ENCODE results near the gene NKAIN2.
"Not testable (repeated sequence)": the region's sequence is repeated elsewhere in the genome, so short reads cannot be mapped to it uniquely, and the experiment has no call there.

Gene NKAIN2

GRCh38 chr6:124688369-124688768 lies 884.7 kb downstream of the NKAIN2 start:
- DNase-seq (ENCODE audit: low spot score), result no peak

- DNase-seq (ENCODE audit: low spot score), result no peak
These were observed 890.6 kb downstream of the NKAIN2 start for GRCh38 chr6:124694139-124694705.

GRCh38 chr6:124699038-124699437 lies 895.4 kb downstream of the NKAIN2 start:
- no peak for DNase-seq (ENCODE audit: low spot score)

GRCh38 chr6:124703541-124703940 lies 899.9 kb downstream of the NKAIN2 start:
- DNase-seq (ENCODE audit: low spot score), result no peak

- DNase-seq (ENCODE audit: low spot score), result not testable (repeated sequence)
These were observed 908.9 kb downstream of the NKAIN2 start for GRCh38 chr6:124712532-124712931.

- no peak for DNase-seq (ENCODE audit: low spot score)
These were observed 911.1 kb downstream of the NKAIN2 start for GRCh38 chr6:124714728-124715127.

GRCh38 chr6:124719913-124720312 lies 916.2 kb downstream of the NKAIN2 start:
- no peak for DNase-seq (ENCODE audit: low spot score)

GRCh38 chr6:124721331-124721730 lies 917.7 kb downstream of the NKAIN2 start:
- DNase-seq (ENCODE audit: low spot score), result no peak

- no peak for DNase-seq (ENCODE audit: low spot score)
These were observed 918.6 kb downstream of the NKAIN2 start for GRCh38 chr6:124722141-124722878.

- no peak for DNase-seq (ENCODE audit: low spot score)
These were observed 920.0 kb downstream of the NKAIN2 start for GRCh38 chr6:124723671-124724070.

GRCh38 chr6:124737804-124738203 lies 934.1 kb downstream of the NKAIN2 start:
- not testable (repeated sequence) for DNase-seq (ENCODE audit: low spot score)

- no peak for DNase-seq (ENCODE audit: low spot score)
These were observed 934.8 kb downstream of the NKAIN2 start for GRCh38 chr6:124738482-124738881.

GRCh38 chr6:124741341-124741740 lies 937.7 kb downstream of the NKAIN2 start:
- no peak for DNase-seq (ENCODE audit: low spot score)

GRCh38 chr6:124742971-124743370 lies 939.3 kb downstream of the NKAIN2 start:
- no peak for DNase-seq (ENCODE audit: low spot score)

- no peak for DNase-seq (ENCODE audit: low spot score)
These were observed 939.8 kb downstream of the NKAIN2 start for GRCh38 chr6:124743420-124743819.

- DNase-seq (ENCODE audit: low spot score), result no peak
These were observed 943.7 kb downstream of the NKAIN2 start for GRCh38 chr6:124747349-124747748.

- no peak for DNase-seq (ENCODE audit: low spot score)
These were observed 945.1 kb downstream of the NKAIN2 start for GRCh38 chr6:124748778-124749177.

GRCh38 chr6:124753001-124753400 lies 949.3 kb downstream of the NKAIN2 start:
- DNase-seq (ENCODE audit: low spot score), result no peak

- no peak for DNase-seq (ENCODE audit: low spot score)
These were observed 950.0 kb downstream of the NKAIN2 start for GRCh38 chr6:124753562-124754105.

GRCh38 chr6:124755321-124755720 lies 951.7 kb downstream of the NKAIN2 start:
- no peak for DNase-seq (ENCODE audit: low spot score)

- no peak for DNase-seq (ENCODE audit: low spot score)
These were observed 953.9 kb downstream of the NKAIN2 start for GRCh38 chr6:124757560-124757959.

GRCh38 chr6:124758663-124759062 lies 955.0 kb downstream of the NKAIN2 start:
- no peak for DNase-seq (ENCODE audit: low spot score)

GRCh38 chr6:124765280-124765679 lies 961.6 kb downstream of the NKAIN2 start:
- no peak for DNase-seq (ENCODE audit: low spot score)

GRCh38 chr6:124768224-124768623 lies 964.6 kb downstream of the NKAIN2 start:
- DNase-seq (ENCODE audit: low spot score), result no peak
